Prostate gland (tissue), 2 donors: Measurements from ENCODE around the gene TPD52L2. TPM values are rescaled to one million over a fixed set of nuclear protein-coding genes. Genes with fewer than 3 reads are reported as not detected.
A peak's percentile ranks its signal among the peaks of the same experiment; 100 is the strongest.

ENCODE experiments used
- DNase-seq: peaks from one replicate; pipeline ENCODE4 v3.0.0-alpha.2; 2019; ENCODE audit warnings: low spot score
- H3K27ac ChIP-seq, 2 donors: fragments of 200-600 bp; sonication (generic); 2 replicates each; pipeline ENCODE4 v1.5.1; 2017 to 2019
- H3K27me3 ChIP-seq: fragments of 200-600 bp; sonication (generic); replicated peaks from 2 replicates; pipeline ENCODE4 v1.5.1; 2019; ENCODE audit not compliant: insufficient read depth
- H3K36me3 ChIP-seq, 2 donors: fragments of 200-600 bp; sonication (generic); 1 replicate in 1 of 2; 2 replicates in 1 of 2; pipeline versions ENCODE4 v1.5.1 to v1.8.1; 2017 to 2019
- H3K4me1 ChIP-seq: fragments of 200-600 bp; sonication (generic); replicated peaks from 2 replicates; pipeline ENCODE4 v1.5.1; 2019
- H3K4me3 ChIP-seq, 2 donors: fragments of 200-600 bp; sonication (generic); 2 replicates each; pipeline ENCODE4 v1.5.1; 2017 to 2019
- H3K9me3 ChIP-seq: fragments of 200-600 bp; sonication (generic); 2 replicates; pipeline ENCODE4 v1.5.1; 2017
- POLR2A ChIP-seq: fragments of 450-650 bp; IDR thresholded peaks from one replicate; pipeline ENCODE4 v1.6.1; 2016; ENCODE audit warnings: antibody characterized with exemption, mild to moderate bottlenecking
- POLR2AphosphoS5 ChIP-seq: sonication (generic); formaldehyde crosslinking; IDR thresholded peaks from one replicate; pipeline ENCODE4 v1.6.1; 2017; ENCODE audit warnings: antibody characterized with exemption
- WGBS: methylation state at CpG from one replicate; pipeline ENCODE4 v1.1.5; 2018; 5-methylcytosine and 5-hydroxymethylcytosine counted together
- intact Hi-C: fragments of 100-400 bp; cut with DNase I; formaldehyde crosslinking; loops from one replicate; pipeline ENCODE4 v1.14.2; 2022
- total RNA-seq, 2 donors: library from RNA; depleted of rRNA; stranded (reverse); fragments of >200 nt; gene quantifications; one replicate each; pipeline ENCODE4 v1.1.0, GENCODE V29; 2016
- TF ChIP-seq, protein P1 (sequence below), 4 experiments: fragments of 200-600 bp in 2 of 4; fragments of 450-650 bp in 2 of 4; sonication (generic) in 2 of 4; IDR thresholded peaks; 1 replicate in 3 of 4; 2 replicates in 1 of 4; pipeline ENCODE4 v1.5.1; 2016 to 2019; ENCODE audit warnings: antibody characterized with exemption in 4 of 4, mild to moderate bottlenecking in 2 of 4, moderate library complexity in 2 of 4

The TPD52L2 gene
- total RNA-seq, 2 donors from 2014 or later, result 105 to 127 TPM

- intact Hi-C loops, result loop anchor here (5.0 kb wide), 1 partner anchor 34 kb away; the partner anchor contains the start of gene ABHD16B
- H3K27ac ChIP-seq, result peak overlapping the region in 1 of 2 donors; percentile 1
- no peaks in the 10 kb centered on the region for H3K36me3 ChIP-seq
- WGBS, result 79% methylated on average over 14 of the region's 14 CpGs
- no peaks in the 10 kb centered on the region for H3K9me3 ChIP-seq
- H3K4me3 ChIP-seq, result no peak overlapping the region
- TF ChIP-seq, protein P1, sequence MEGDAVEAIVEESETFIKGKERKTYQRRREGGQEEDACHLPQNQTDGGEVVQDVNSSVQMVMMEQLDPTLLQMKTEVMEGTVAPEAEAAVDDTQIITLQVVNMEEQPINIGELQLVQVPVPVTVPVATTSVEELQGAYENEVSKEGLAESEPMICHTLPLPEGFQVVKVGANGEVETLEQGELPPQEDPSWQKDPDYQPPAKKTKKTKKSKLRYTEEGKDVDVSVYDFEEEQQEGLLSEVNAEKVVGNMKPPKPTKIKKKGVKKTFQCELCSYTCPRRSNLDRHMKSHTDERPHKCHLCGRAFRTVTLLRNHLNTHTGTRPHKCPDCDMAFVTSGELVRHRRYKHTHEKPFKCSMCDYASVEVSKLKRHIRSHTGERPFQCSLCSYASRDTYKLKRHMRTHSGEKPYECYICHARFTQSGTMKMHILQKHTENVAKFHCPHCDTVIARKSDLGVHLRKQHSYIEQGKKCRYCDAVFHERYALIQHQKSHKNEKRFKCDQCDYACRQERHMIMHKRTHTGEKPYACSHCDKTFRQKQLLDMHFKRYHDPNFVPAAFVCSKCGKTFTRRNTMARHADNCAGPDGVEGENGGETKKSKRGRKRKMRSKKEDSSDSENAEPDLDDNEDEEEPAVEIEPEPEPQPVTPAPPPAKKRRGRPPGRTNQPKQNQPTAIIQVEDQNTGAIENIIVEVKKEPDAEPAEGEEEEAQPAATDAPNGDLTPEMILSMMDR (IDR thresholded peaks at IDR 0.05), result no peak
- no peak for TF ChIP-seq POLR2AphosphoS5
- TF ChIP-seq POLR2A, result no peak
- no peak for DNase-seq
- H3K4me1 ChIP-seq, result no peaks in the 10 kb centered on the region
- H3K27me3 ChIP-seq, result no peaks in the 10 kb centered on the region
These were observed 36.5 kb upstream of the TPD52L2 start for GRCh38 chr20:63828545-63828944.

DNA sequence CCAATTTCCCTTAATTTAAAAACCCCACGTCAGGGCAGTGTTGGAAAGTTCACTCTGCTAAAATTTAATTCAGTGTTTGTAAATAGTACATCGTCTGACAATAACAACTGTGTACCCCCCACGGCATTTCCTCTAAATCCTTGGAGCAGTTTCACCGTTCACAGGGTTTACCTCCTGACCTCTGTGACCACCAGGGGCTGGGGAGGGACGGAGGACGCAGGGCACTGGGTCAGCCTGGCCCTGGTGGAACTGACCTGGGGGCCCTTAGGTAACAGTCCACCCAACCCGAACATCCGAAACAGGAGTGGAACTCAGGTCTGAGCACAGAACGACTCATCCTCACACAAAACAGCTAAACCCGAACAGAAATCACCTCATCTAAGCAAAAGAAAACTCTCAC is 36.1 kb upstream of the TPD52L2 start:
- Histone ChIP-seq H3K36me3 (no peaks in the 10 kb centered on the region), H3K27me3 (no peaks in the 10 kb centered on the region), H3K4me1 (no peaks in the 10 kb centered on the region), H3K9me3 (no peaks in the 10 kb centered on the region), H3K4me3 (no peak overlapping the region), H3K27ac (peak overlapping the region in 1 of 2 donors; percentile 1)
- intact Hi-C loops, result loop anchor here (5.0 kb wide), 1 partner anchor 33 kb away; the partner anchor contains the start of gene ABHD16B
- WGBS, result 80% methylated on average over 10 of the region's 10 CpGs
- TF ChIP-seq POLR2AphosphoS5 (no peak), POLR2A (no peak)
- TF ChIP-seq, protein P1 (IDR thresholded peaks at IDR 0.05), result no peak
- DNase-seq, result no peak

- H3K4me3 ChIP-seq, result peak overlapping the region; percentile 65 to 72
- no peak for DNase-seq
- no peaks in the 10 kb centered on the region for H3K4me1 ChIP-seq
- TF ChIP-seq POLR2A (no peak), POLR2AphosphoS5 (no peak)
- TF ChIP-seq, protein P1 (IDR thresholded peaks at IDR 0.05), result no peak
- H3K27ac ChIP-seq, result no peak overlapping the region
- 15% methylated on average over 10 of the region's 10 CpGs for WGBS
- intact Hi-C loops, result loop anchor here (5.0 kb wide), 1 partner anchor 33 kb away; the partner anchor contains the start of gene ABHD16B
- H3K27me3 ChIP-seq, result no peaks in the 10 kb centered on the region
- H3K36me3 ChIP-seq, result no peaks in the 10 kb centered on the region
- H3K9me3 ChIP-seq, result no peaks in the 10 kb centered on the region
These were observed 35.5 kb upstream of the TPD52L2 start for GRCh38 chr20:63829603-63829944.

DNA sequence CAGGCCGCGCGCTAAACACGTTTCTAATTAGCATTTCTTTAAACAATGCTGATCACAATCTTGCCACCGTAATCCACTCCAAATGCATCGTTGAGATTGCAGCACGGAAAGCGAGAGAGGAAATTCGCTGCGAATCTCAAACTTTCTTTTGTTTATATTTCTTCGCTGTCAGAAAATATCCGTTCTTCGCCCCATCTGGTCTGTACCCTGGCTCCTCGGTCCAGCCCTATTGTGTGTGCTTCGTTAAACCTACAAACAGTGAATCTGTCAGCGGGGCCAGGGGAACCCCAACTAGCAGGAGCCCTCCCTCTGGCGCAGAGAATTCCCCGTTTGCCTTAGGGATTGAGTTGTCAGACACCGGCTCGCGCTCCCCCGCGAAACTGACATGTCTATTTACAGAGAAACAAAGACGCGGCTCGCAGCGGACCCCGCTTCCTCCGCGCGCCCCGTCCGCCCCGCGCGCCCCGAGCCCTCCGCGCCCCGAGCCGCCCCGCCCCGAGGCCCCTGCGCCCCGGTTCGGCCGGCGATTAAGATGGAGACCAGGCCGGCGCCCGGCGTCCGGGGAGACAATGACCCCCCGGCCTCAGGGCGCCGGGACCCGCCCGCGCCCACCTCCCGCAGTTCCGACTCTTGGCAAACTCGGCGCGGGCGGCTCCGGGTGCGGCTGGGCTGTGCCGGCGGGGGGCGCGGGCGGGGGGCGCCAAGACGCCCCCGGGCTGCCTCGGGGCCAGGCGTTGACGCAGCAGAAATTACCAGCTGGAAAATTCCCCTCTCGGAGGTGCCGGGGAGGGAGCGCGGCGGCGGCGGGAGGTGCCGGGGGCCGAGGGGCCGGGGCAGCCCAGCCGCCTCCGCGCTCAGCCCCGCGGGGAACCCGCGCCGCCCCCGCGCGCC is 34.9 kb upstream of the TPD52L2 start:
- no peaks in the 10 kb centered on the region for H3K9me3 ChIP-seq
- no peaks in the 10 kb centered on the region for H3K36me3 ChIP-seq
- TF ChIP-seq, protein P1 (IDR thresholded peaks at IDR 0.05), result no peak
- TF ChIP-seq POLR2AphosphoS5, result no peak
- no peak for TF ChIP-seq POLR2A
- no peaks in the 10 kb centered on the region for H3K4me1 ChIP-seq
- H3K4me3 ChIP-seq, result peak overlapping the region; percentile 65 to 72
- H3K27me3 ChIP-seq, result no peaks in the 10 kb centered on the region
- H3K27ac ChIP-seq, result peak overlapping the region; percentile 47 to 60
- 1% methylated on average over 44 of the region's 99 CpGs for WGBS
- no peak for DNase-seq
- intact Hi-C loops, result loop anchor here (5.0 kb wide), 1 partner anchor 32 kb away; the partner anchor contains the start of gene ABHD16B
